IMR-90 (cell line): Measurements from ENCODE around the gene LRRC8B. TPM values are rescaled to one million over a fixed set of nuclear protein-coding genes. Genes with fewer than 3 reads are reported as not detected.

ENCODE experiments used
- ATAC-seq: fragments of 200-7000 bp; cut with Tn5 transposase; 2 replicates; pipeline ENCODE4 v1.9.1; 2020; ENCODE audit warnings: low read depth, mild to moderate bottlenecking, moderate library complexity
- BruUV-seq: library from RNA; stranded (reverse); fragments of 400-500 nt; replicated peaks from 2 replicates; lab custom pipeline; 2021; lab: Mats Ljungman, UMichigan
- CTCF ChIA-PET: fragments of 300-600 bp; formaldehyde crosslinking; extraction: SDS; loops from one replicate; lab custom pipeline; 2021; ENCODE audit warnings: antibody characterized with exemption; lab: Yijun Ruan, JAX
- POLR2A ChIA-PET: fragments of 300-600 bp; sonication (Branson Sonifier 250); formaldehyde crosslinking; loops from one replicate; lab custom pipeline; 2022; ENCODE audit warnings: antibody characterized with exemption; ENCODE audit not compliant: unreplicated experiment; lab: Charles Lee
- DNase-seq: peaks from one replicate; pipeline ENCODE4 v3.0.0; 2013
- H2AFZ ChIP-seq: replicated peaks from 2 replicates; pipeline ENCODE3; 2013; ENCODE audit warnings: low read length, mild to moderate bottlenecking; ENCODE audit not compliant: poor library complexity
- H2AK5ac ChIP-seq: 2 replicates; pipeline ENCODE4 v1.6.1; 2013; ENCODE audit warnings: low read depth, low read length, inconsistent platforms
- H2AK9ac ChIP-seq: replicated peaks from 2 replicates; pipeline ENCODE3; 2013; ENCODE audit warnings: mild to moderate bottlenecking, low read depth, low read length, moderate library complexity; ENCODE audit not compliant: poor library complexity
- H2BK120ac ChIP-seq: 2 replicates; pipeline ENCODE4 v1.6.1; 2013; ENCODE audit warnings: low read depth, low read length, inconsistent platforms
- H2BK15ac ChIP-seq: 3 replicates; pipeline ENCODE4 v1.6.1; 2013; ENCODE audit warnings: low read depth, low read length, inconsistent platforms
- H2BK20ac ChIP-seq: 2 replicates; pipeline ENCODE4 v1.6.1; 2013; ENCODE audit warnings: low read depth, mild to moderate bottlenecking, inconsistent platforms, low read length, moderate library complexity
- H2BK5ac ChIP-seq: 2 replicates; pipeline ENCODE4 v1.6.1; 2013; ENCODE audit warnings: mild to moderate bottlenecking, low read depth, low read length, inconsistent platforms; ENCODE audit not compliant: poor library complexity, severe bottlenecking
- H3K14ac ChIP-seq: replicated peaks from 2 replicates; pipeline ENCODE4 v1.6.1; 2013; ENCODE audit warnings: low read depth, low read length, inconsistent platforms
- H3K18ac ChIP-seq: 2 replicates; pipeline ENCODE4 v1.6.1; 2013; ENCODE audit warnings: low read depth, low read length, control low read depth
- H3K23ac ChIP-seq: 2 replicates; pipeline ENCODE4 v1.6.1; 2013; ENCODE audit warnings: low read depth, low read length, inconsistent platforms
- H3K27ac ChIP-seq: 2 replicates; pipeline ENCODE4 v1.5.1; 2013; ENCODE audit warnings: mild to moderate bottlenecking, control low read depth, low read length; ENCODE audit not compliant: insufficient read depth
- H3K27me3 ChIP-seq: 2 replicates; pipeline ENCODE4 v1.6.1; 2013; ENCODE audit warnings: low read length; ENCODE audit not compliant: control insufficient read depth, insufficient read depth
- H3K36me3 ChIP-seq: 2 replicates; pipeline ENCODE4 v1.6.1; 2013; ENCODE audit warnings: low read length, mixed read lengths; ENCODE audit not compliant: control insufficient read depth, insufficient read depth
- H3K4ac ChIP-seq: 2 replicates; pipeline ENCODE4 v1.6.1; 2013; ENCODE audit warnings: low read depth, low read length, inconsistent platforms
- H3K4me1 ChIP-seq: 2 replicates; pipeline ENCODE4 v1.6.1; 2013; ENCODE audit warnings: low read length, mixed read lengths; ENCODE audit not compliant: control insufficient read depth, insufficient read depth
- H3K4me2 ChIP-seq: 2 replicates; pipeline ENCODE4 v1.6.1; 2013; ENCODE audit warnings: low read depth, mild to moderate bottlenecking, control low read depth, low read length, moderate library complexity
- H3K4me3 ChIP-seq: 2 replicates; pipeline ENCODE4 v1.5.1; 2013; ENCODE audit warnings: low read depth, mild to moderate bottlenecking, control low read depth, low read length, moderate library complexity; ENCODE audit not compliant: insufficient read depth
- H3K56ac ChIP-seq: 2 replicates; pipeline ENCODE4 v1.6.1; 2013; ENCODE audit warnings: low read length, inconsistent platforms; ENCODE audit not compliant: insufficient read depth; ENCODE audit errors: extremely low read depth
- H3K79me1 ChIP-seq, 2 experiments: 2 replicates each; pipeline ENCODE4 v1.6.1; 2013; ENCODE audit warnings: low read length in 2 of 2, inconsistent platforms in 1 of 2, low read depth in 1 of 2
- H3K9ac ChIP-seq: 2 replicates; pipeline ENCODE4 v1.6.1; 2013; ENCODE audit warnings: low read depth, low read length, control low read depth
- H3K9me1 ChIP-seq: 2 replicates; pipeline ENCODE4 v1.6.1; 2013; ENCODE audit warnings: low read length, inconsistent platforms; ENCODE audit not compliant: insufficient read depth
- H3K9me3 ChIP-seq: 2 replicates; pipeline ENCODE4 v1.6.1; 2013; ENCODE audit warnings: low read length; ENCODE audit not compliant: control insufficient read depth, insufficient read depth
- H4K20me1 ChIP-seq: 2 replicates; pipeline ENCODE4 v1.6.1; 2013; ENCODE audit warnings: low read length, inconsistent platforms; ENCODE audit not compliant: insufficient read depth
- H4K5ac ChIP-seq: 2 replicates; pipeline ENCODE4 v1.6.1; 2013; ENCODE audit warnings: mild to moderate bottlenecking, low read depth, low read length, control low read depth
- H4K8ac ChIP-seq, 2 experiments: 2 replicates each; pipeline ENCODE4 v1.6.1; 2013; ENCODE audit warnings: low read depth in 2 of 2, low read length in 2 of 2, control low read depth in 1 of 2, inconsistent platforms in 1 of 2
- H4K91ac ChIP-seq: 2 replicates; pipeline ENCODE4 v1.6.1; 2013; ENCODE audit warnings: low read depth, low read length, inconsistent platforms; ENCODE audit not compliant: insufficient read depth
- MXI1 ChIP-seq: IDR thresholded peaks from 2 replicates; pipeline ENCODE4 v1.6.1; 2012; ENCODE audit warnings: low read depth, mild to moderate bottlenecking, low read length, moderate library complexity, borderline replicate concordance
- NFE2L2 ChIP-seq: fragments of 150-350 bp; IDR thresholded peaks from 2 replicates; pipeline ENCODE4 v1.6.1; 2016; ENCODE audit warnings: low read depth, mild to moderate bottlenecking, low read length
- RAD21 ChIP-seq: IDR thresholded peaks from 2 replicates; pipeline ENCODE4 v1.6.1; 2012; ENCODE audit warnings: low read length, improper control_type of control experiment
- WGBS, 2 experiments: methylation state at CpG; one replicate each; pipeline versions ENCODE4 v1.1.5 to v1.1.7; 2013; ENCODE audit warnings: missing lambda C conversion rate in 2 of 2; ENCODE audit not compliant: insufficient read length in 1 of 2; ENCODE audit errors: extremely low coverage in 2 of 2; 5-methylcytosine and 5-hydroxymethylcytosine counted together
- dilution Hi-C: fragments of 300-500 bp; cut with HindIII; formaldehyde crosslinking; loops from one replicate; pipeline ENCODE4 v1.14.3; 2018; ENCODE audit warnings: low sequenced_read_pairs; ENCODE audit not compliant: unreplicated experiment
- in situ Hi-C: fragments of 300-500 bp; cut with MboI; formaldehyde crosslinking; loops from 3 replicates; pipeline ENCODE4 v1.14.3; 2019; ENCODE audit warnings: low sequenced_read_pairs, inconsistent platforms, mixed read lengths
- intact Hi-C: fragments of 100-400 bp; cut with micrococcal nuclease; formaldehyde crosslinking; loops from 2 replicates; pipeline ENCODE4 v1.10.0; 2022
- polyA plus RNA-seq, 3 experiments: library from polyadenylated mRNA; depleted of rRNA; stranded (reverse); fragments of >200 nt; gene quantifications; 2 replicates each; pipeline ENCODE4 v1.2.3, GENCODE V29; 2012; ENCODE audit warnings: low replicate concordance in 1 of 3
- total RNA-seq: library from RNA; depleted of rRNA; stranded (reverse); fragments of >200 nt; gene quantifications from 2 replicates; pipeline ENCODE4 v1.2.3, GENCODE V29; 2012
- TF ChIP-seq, protein P1 (sequence below): conservative IDR thresholded peaks from 2 replicates; pipeline ENCODE4 v1.5.1; 2012; ENCODE audit warnings: mild to moderate bottlenecking, low read depth, low read length, improper control_type of control experiment
- TF ChIP-seq, protein P2 (sequence below): fragments of 150-350 bp; IDR thresholded peaks from 2 replicates; pipeline ENCODE4 v1.6.1; 2016; ENCODE audit warnings: low read depth, mild to moderate bottlenecking, low read length, moderate library complexity, borderline replicate concordance

LRRC8B gene
- total and polyA plus RNA-seq, 2 of the 4 experiments (the other 2 are of a cell fraction): 0.74 to 1.8 TPM

DNA sequence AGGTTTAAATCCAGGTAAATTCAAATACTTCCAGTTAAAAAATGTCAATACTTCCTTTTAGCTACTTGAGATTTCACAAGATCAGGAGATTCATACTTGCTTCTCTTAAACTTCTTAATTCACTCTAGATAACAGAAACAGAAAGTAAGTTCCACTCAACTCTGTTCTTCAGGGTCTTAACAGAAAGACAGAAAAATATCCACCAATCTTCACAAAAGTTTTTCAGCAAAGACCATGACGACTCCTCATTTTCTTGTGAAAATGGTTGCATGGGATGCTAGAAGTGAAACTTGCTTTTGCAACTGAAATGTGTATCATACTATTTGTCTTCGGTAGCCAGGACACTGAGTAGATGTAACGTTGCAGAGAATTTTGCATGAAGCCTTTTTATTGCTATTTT, 96.0 kb downstream of the LRRC8B start:
- no peak overlapping the region for H4K5ac ChIP-seq
- ATAC-seq: no peak
- no peaks in the 10 kb centered on the region; the same call in 1 of the 2 replicates for H3K9me1 ChIP-seq
- H2AK5ac ChIP-seq: no peak overlapping the region
- no peak overlapping the region for H2BK20ac ChIP-seq
- H2BK5ac ChIP-seq: no peak overlapping the region
- BruUV-seq: no TSS peak
- no peak overlapping the region for H3K27ac ChIP-seq
- in situ Hi-C loops (no loop called here), intact Hi-C loops (no loop called here), dilution Hi-C loops (no loop called here)
- no peak overlapping the region for H2BK120ac ChIP-seq
- no peak for TF ChIP-seq MXI1
- no peak for TF ChIP-seq NFE2L2
- TF ChIP-seq RAD21: no peak
- TF ChIP-seq, protein P1, sequence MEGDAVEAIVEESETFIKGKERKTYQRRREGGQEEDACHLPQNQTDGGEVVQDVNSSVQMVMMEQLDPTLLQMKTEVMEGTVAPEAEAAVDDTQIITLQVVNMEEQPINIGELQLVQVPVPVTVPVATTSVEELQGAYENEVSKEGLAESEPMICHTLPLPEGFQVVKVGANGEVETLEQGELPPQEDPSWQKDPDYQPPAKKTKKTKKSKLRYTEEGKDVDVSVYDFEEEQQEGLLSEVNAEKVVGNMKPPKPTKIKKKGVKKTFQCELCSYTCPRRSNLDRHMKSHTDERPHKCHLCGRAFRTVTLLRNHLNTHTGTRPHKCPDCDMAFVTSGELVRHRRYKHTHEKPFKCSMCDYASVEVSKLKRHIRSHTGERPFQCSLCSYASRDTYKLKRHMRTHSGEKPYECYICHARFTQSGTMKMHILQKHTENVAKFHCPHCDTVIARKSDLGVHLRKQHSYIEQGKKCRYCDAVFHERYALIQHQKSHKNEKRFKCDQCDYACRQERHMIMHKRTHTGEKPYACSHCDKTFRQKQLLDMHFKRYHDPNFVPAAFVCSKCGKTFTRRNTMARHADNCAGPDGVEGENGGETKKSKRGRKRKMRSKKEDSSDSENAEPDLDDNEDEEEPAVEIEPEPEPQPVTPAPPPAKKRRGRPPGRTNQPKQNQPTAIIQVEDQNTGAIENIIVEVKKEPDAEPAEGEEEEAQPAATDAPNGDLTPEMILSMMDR: no peak
- TF ChIP-seq, protein P2, sequence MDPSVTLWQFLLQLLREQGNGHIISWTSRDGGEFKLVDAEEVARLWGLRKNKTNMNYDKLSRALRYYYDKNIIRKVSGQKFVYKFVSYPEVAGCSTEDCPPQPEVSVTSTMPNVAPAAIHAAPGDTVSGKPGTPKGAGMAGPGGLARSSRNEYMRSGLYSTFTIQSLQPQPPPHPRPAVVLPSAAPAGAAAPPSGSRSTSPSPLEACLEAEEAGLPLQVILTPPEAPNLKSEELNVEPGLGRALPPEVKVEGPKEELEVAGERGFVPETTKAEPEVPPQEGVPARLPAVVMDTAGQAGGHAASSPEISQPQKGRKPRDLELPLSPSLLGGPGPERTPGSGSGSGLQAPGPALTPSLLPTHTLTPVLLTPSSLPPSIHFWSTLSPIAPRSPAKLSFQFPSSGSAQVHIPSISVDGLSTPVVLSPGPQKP: no peak
- H2BK15ac ChIP-seq: no peak overlapping the region
- ChIA-PET POLR2A (no interaction called here), CTCF (no interaction called here)
- no peak overlapping the region for H2AFZ ChIP-seq
- no peaks in the 10 kb centered on the region for H3K27me3 ChIP-seq
- no peak overlapping the region for H3K56ac ChIP-seq
- no CpG with 5 or more reads among the region's 3 CpGs for WGBS, 2 experiments
- no peak overlapping the region for H2AK9ac ChIP-seq
- H3K18ac ChIP-seq: no peak overlapping the region
- H3K4me2 ChIP-seq: no peak overlapping the region
- no peak overlapping the region for H3K9ac ChIP-seq
- H3K4me1 ChIP-seq: no peaks in the 10 kb centered on the region
- no peak overlapping the region for H3K4me3 ChIP-seq
- H3K23ac ChIP-seq: no peak overlapping the region
- H4K20me1 ChIP-seq: no peaks in the 10 kb centered on the region
- H3K9me3 ChIP-seq: no peaks in the 10 kb centered on the region
- no peak for DNase-seq
- no peaks in the 10 kb centered on the region for H3K36me3 ChIP-seq
- no peaks in the 10 kb centered on the region; a peak in 1 of 4 replicates for H3K79me1 ChIP-seq
- no peak overlapping the region for H4K91ac ChIP-seq
- no peak overlapping the region for H3K14ac ChIP-seq
- H4K8ac ChIP-seq: no peak overlapping the region
- no peak overlapping the region for H3K4ac ChIP-seq
